ENCODE results near the gene PTPRM. TPM values are rescaled to one million over a fixed set of nuclear protein-coding genes. Genes with fewer than 3 reads are reported as not detected.
"Not testable (repeated sequence)": the region's sequence is repeated elsewhere in the genome, so short reads cannot be mapped to it uniquely, and the experiment has no call there.

Gene PTPRM
- total RNA-seq, 1 donor from 2014 or later = 102 TPM

DNA sequence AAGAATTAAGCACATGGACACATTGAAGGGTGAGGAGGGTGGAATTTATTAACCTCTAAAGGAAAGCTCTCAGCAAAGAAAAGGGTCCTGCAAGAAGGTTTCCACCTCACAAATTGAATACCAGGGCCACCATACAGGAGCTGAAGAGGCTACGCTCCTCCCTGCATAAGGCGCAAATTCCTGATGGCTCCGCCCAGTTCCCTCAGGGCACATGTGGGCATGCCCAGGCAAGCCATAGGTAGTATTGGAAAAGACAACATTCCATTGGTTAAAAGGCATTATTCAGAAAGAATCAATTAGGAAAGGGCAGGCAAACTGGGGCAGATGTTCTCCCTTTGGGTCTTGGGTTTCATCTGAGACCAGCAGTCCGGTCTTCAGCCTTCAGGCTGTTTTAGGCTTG is 161.2 kb downstream of the PTPRM start:
- no peak for DNase-seq (ENCODE audit: missing footprints)
- no peak for ATAC-seq
- intact Hi-C loops (cut with DNase I) = no loop called here

DNA sequence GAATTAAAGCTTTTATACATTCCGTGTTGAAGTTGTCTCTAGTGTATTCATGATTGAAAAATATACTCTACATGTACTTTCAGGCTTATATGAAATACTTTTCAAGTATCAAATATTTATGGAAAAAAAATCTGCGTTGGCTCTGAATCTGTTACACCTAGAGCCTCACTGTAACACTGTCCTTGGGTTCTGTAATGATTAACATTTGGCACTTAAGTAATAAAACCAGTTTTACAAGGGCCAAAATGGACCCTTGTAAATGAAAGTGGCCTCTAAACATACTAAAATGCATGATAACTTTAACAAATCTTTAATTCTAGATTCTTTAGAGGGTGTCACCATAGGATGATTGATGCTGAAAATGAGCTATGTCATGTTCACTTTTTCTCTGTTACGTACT is 162.8 kb downstream of the PTPRM start:
- intact Hi-C loops (cut with DNase I) = loop anchor here (5.0 kb wide), 1 partner anchor 43 kb away; no protein-coding TSS in a partner anchor
- ATAC-seq (no peak), DNase-seq (ENCODE audit: missing footprints) (no peak)

- intact Hi-C loops (cut with DNase I) = loop anchor here (5.0 kb wide), 1 partner anchor 43 kb away; no protein-coding TSS in a partner anchor
- DNase-seq (ENCODE audit: missing footprints) = no peak
- ATAC-seq = no peak
Measured at GRCh38 chr18:7730682-7731081, 163.6 kb downstream of the PTPRM start.

- no peak for DNase-seq (ENCODE audit: missing footprints)
- intact Hi-C loops (cut with DNase I) = loop anchor here (5.0 kb wide), 1 partner anchor 46 kb away; no protein-coding TSS in a partner anchor
- no peak for ATAC-seq
Measured at GRCh38 chr18:7733642-7734041, 166.5 kb downstream of the PTPRM start.

- DNase-seq (ENCODE audit: missing footprints) (no peak), ATAC-seq (no peak)
- intact Hi-C loops (cut with DNase I) = no loop called here
Measured at GRCh38 chr18:7735196-7735595, 168.1 kb downstream of the PTPRM start.

GRCh38 chr18:7735626-7736175 is 168.6 kb downstream of the PTPRM start:
- DNase-seq (ENCODE audit: missing footprints) (no peak), ATAC-seq (no peak)
- intact Hi-C loops (cut with DNase I) = no loop called here

DNA sequence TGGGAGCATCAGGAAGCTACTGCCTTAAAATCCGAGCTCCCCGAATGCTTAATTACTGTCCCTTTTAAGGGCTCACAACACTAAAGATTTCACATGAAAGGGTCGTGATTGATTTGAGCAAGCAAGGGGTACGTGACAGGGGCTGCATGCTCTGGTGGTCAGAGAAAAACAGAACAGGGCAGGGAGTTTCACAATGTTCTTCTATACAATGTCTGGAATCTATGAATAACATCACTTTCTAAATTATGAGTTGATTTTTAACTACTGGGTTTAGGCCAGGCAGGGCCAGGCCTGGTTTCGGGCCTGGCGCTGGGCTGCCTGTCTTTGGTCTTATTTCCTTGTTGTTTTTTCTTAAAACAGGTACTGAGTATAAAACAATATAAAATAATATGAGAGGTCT is 169.4 kb downstream of the PTPRM start:
- ATAC-seq; DNase-seq (ENCODE audit: missing footprints); intact Hi-C loops (cut with DNase I): not testable (repeated sequence)

- peak; percentile 6 for ATAC-seq
- intact Hi-C loops (cut with DNase I) = no loop called here
- no peak for DNase-seq (ENCODE audit: missing footprints)
Measured at GRCh38 chr18:7737550-7737949, 170.4 kb downstream of the PTPRM start.

- intact Hi-C loops (cut with DNase I) = no loop called here
- no peak for ATAC-seq
Measured at GRCh38 chr18:7740821-7741220, 173.7 kb downstream of the PTPRM start.

DNA sequence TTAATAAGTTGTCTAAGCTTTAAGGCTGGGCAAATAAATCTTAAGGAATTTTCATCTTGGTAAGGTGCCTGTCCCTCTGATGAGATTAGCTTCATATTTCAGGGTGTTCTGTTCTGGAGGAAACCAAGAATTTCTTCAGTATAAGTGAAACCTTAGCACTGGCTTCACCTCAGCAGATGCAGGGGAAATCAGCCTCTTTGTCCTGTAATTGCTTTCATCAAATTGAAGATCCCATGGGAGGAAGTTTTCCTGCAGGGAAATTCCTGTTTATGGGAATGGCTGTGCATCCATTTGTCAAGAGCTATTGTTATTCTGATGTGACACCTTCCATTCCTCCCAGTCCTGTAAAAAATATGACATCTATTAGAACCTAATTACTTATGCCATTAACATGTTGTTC is 174.5 kb downstream of the PTPRM start:
- intact Hi-C loops (cut with DNase I) = no loop called here

More at GRCh38 chr18:7740821-7741220, 173.7 kb downstream of the PTPRM start:
- DNase-seq (ENCODE audit: missing footprints) = no peak

GRCh38 chr18:7742224-7742623 is 175.1 kb downstream of the PTPRM start:
- no peak for DNase-seq (ENCODE audit: missing footprints)
- intact Hi-C loops (cut with DNase I) = no loop called here
- no peak for ATAC-seq

More for the DNA sequence above, 174.5 kb downstream of the PTPRM start:
- ATAC-seq (no peak), DNase-seq (ENCODE audit: missing footprints) (no peak)

DNA sequence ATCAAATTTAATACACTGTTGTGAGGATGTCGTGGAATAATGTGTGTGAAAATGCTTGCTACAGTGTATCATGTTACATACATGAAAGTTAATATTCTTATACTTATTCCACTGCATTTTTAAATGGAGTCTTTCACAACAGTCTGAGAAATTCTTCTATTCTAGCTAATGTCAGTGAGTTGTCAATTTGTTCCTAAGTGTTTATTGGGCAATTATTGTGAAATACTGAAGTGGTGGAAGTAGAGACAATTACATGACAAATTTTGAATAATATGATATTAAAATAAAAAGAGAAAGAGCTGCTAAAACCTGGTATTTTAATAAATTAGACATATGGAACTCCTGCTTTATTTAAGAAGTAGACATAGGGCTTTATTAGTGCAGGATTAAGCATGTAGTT is 176.1 kb downstream of the PTPRM start:
- ATAC-seq = no peak
- DNase-seq (ENCODE audit: missing footprints) = no peak
- intact Hi-C loops (cut with DNase I) = no loop called here

DNA sequence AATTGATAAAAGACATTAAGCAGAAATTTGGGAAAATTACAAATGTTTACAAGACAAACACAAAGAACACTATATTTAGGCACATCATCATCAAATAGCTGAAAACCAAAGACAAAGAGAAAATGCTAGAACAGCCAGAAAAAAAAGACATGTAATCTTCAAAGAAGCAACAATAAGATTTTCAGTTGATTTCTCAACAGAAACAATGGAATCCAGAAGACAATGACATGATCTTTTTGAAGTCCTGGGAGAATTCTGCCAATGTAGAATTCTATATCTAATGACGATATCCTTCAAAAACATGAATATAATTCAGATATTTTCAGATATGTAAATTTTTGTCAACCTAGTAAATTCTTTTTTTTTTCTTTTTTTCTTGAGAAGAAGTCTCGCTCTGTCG is 179.0 kb downstream of the PTPRM start:
- intact Hi-C loops (cut with DNase I) = loop anchor here (5.0 kb wide), 1 partner anchor 69 kb away; no protein-coding TSS in a partner anchor
- no peak for DNase-seq (ENCODE audit: missing footprints)
- ATAC-seq = no peak

GRCh38 chr18:7748251-7749007 is 181.3 kb downstream of the PTPRM start:
- ATAC-seq (peak; percentile 27), DNase-seq (ENCODE audit: missing footprints) (no peak)
- intact Hi-C loops (cut with DNase I) = loop anchor here (5.0 kb wide), 1 partner anchor 71 kb away; no protein-coding TSS in a partner anchor

- intact Hi-C loops (cut with DNase I) = loop anchor here (5.0 kb wide), 1 partner anchor 72 kb away; no protein-coding TSS in a partner anchor
- DNase-seq (ENCODE audit: missing footprints) (no peak), ATAC-seq (no peak)
Measured at GRCh38 chr18:7749008-7749405, 181.9 kb downstream of the PTPRM start.

- intact Hi-C loops (cut with DNase I) = loop anchor here (5.0 kb wide), 1 partner anchor 72 kb away; no protein-coding TSS in a partner anchor
- ATAC-seq = peak; percentile 61
- no peak for DNase-seq (ENCODE audit: missing footprints)
Measured at GRCh38 chr18:7749510-7749981, 182.4 kb downstream of the PTPRM start.

GRCh38 chr18:7750095-7750663 is 183.1 kb downstream of the PTPRM start:
- intact Hi-C loops (cut with DNase I) = loop anchor here (5.0 to 10.0 kb wide), 4 partner anchors 65 to 478 kb away; partner anchors contain the start of gene PTPRM
- ATAC-seq = no peak
- DNase-seq (ENCODE audit: missing footprints) = no peak

GRCh38 chr18:7750966-7751365 is 183.8 kb downstream of the PTPRM start:
- intact Hi-C loops (cut with DNase I) = loop anchor here (5.0 to 10.0 kb wide), 4 partner anchors 64 to 479 kb away; partner anchors contain the start of gene PTPRM
- ATAC-seq (no peak), DNase-seq (ENCODE audit: missing footprints) (no peak)

GRCh38 chr18:7754258-7754657 is 187.1 kb downstream of the PTPRM start:
- no peak for ATAC-seq
- intact Hi-C loops (cut with DNase I) = loop anchor here (5.0 to 10.0 kb wide), 4 partner anchors 61 to 482 kb away; partner anchors contain the start of gene PTPRM
- DNase-seq (ENCODE audit: missing footprints) = no peak

All from Right ventricle myocardium inferior (tissue), 1 donor.